K562 (cell line): ENCODE data around the gene EPC2. TPM values are rescaled to one million over a fixed set of nuclear protein-coding genes. Genes with fewer than 3 reads are reported as not detected.

Source experiments
- ATAC-seq: fragments of 200-7000 bp; cut with Tn5 transposase; 3 replicates; pipeline ENCODE4 v1.9.1; 2020; ENCODE audit warnings: moderate library complexity
- BruUV-seq: library from RNA; stranded (reverse); fragments of 400-500 nt; replicated peaks from 2 replicates; lab custom pipeline; 2021; lab: Mats Ljungman, UMichigan
- CTCF ChIA-PET: fragments of 300-600 bp; formaldehyde crosslinking; extraction: SDS; loops from one replicate; lab custom pipeline; 2021; ENCODE audit warnings: low intra/inter-chr PET ratio; lab: Yijun Ruan, JAX
- POLR2A ChIA-PET: fragments of 300-600, 350-650 bp; sonication (Branson Sonifier 250); formaldehyde crosslinking; extraction: SDS; loops from one replicate; lab custom pipeline; 2021; ENCODE audit warnings: antibody characterized with exemption, inconsistent platforms; lab: Yijun Ruan, JAX
- DNase-seq, 4 experiments: peaks; one replicate each; pipeline versions ENCODE4 v3.0.0 to v3.0.0-alpha.2; 2011 to 2018; ENCODE audit warnings: low spot score in 3 of 4, mixed read lengths in 3 of 4; ENCODE audit errors: extremely low read depth in 1 of 4
- FAIRE-seq: peaks from 2 replicates; lab custom pipeline; 2011; peaks lifted over from hg19 to GRCh38; lab: Jason Lieb, UNC
- H2AFZ ChIP-seq: 2 replicates; pipeline ENCODE4 v1.6.0; 2011; ENCODE audit warnings: low read depth, low read length, control low read depth, inconsistent platforms
- H3K27ac ChIP-seq: fragments of 200-600 bp; 3 replicates; pipeline ENCODE4 v1.8.0; 2011; ENCODE audit warnings: low read depth, mild to moderate bottlenecking, control low read depth, inconsistent platforms, low read length, moderate library complexity, mixed read lengths; ENCODE audit errors: extremely low read depth
- H3K27me3 ChIP-seq, 2 experiments: fragments of 300-600 bp in 1 of 2; 2 replicates in 1 of 2; 3 replicates in 1 of 2; pipeline versions ENCODE4 v1.6.0 to v1.8.0; 2011; ENCODE audit warnings: inconsistent platforms in 2 of 2, low read length in 2 of 2, mild to moderate bottlenecking in 1 of 2, mixed read lengths in 1 of 2, moderate library complexity in 1 of 2; ENCODE audit not compliant: control insufficient read depth in 2 of 2, insufficient read depth in 2 of 2
- H3K36me3 ChIP-seq: fragments of 300-600 bp; 3 replicates; pipeline ENCODE4 v1.8.0; 2011; ENCODE audit warnings: mild to moderate bottlenecking, low read length, inconsistent platforms; ENCODE audit not compliant: control insufficient read depth, insufficient read depth
- H3K4me1 ChIP-seq, 2 experiments: fragments of 200-600 bp in 1 of 2; replicated peaks in 1 of 2; 2 replicates in 1 of 2; 3 replicates in 1 of 2; pipeline versions ENCODE4 v1.5.1 to v1.8.0; 2011; ENCODE audit warnings: inconsistent platforms in 2 of 2, low read length in 2 of 2, mild to moderate bottlenecking in 1 of 2, mixed read lengths in 1 of 2, moderate library complexity in 1 of 2; ENCODE audit not compliant: control insufficient read depth in 2 of 2, insufficient read depth in 2 of 2
- H3K4me2 ChIP-seq: 2 replicates; pipeline ENCODE4 v1.6.1; 2011; ENCODE audit warnings: low read length, control low read depth, inconsistent platforms, mixed read lengths; ENCODE audit not compliant: insufficient read depth
- H3K4me3 ChIP-seq: fragments of 200-600 bp; sonication (generic), shearing (Covaris generic); 2 replicates; pipeline ENCODE4 v1.5.1; 2016; ENCODE audit warnings: control low read depth, inconsistent platforms
- H3K79me2 ChIP-seq: fragments of 200-600 bp; 3 replicates; pipeline ENCODE4 v1.8.0; 2011; ENCODE audit warnings: low read length, inconsistent platforms; ENCODE audit not compliant: control insufficient read depth, insufficient read depth
- H3K9ac ChIP-seq, 2 experiments: 2 replicates each; pipeline versions ENCODE4 v1.6.0 to v1.6.1; 2011; ENCODE audit warnings: low read depth in 2 of 2, low read length in 2 of 2, control low read depth in 1 of 2, inconsistent platforms in 1 of 2, mild to moderate bottlenecking in 1 of 2, mixed read lengths in 1 of 2; ENCODE audit not compliant: insufficient read depth in 1 of 2
- H3K9me1 ChIP-seq: one replicate; pipeline ENCODE4 v1.6.0; 2011; ENCODE audit warnings: inconsistent platforms, mild to moderate bottlenecking, low read length, moderate library complexity; ENCODE audit not compliant: control insufficient read depth, insufficient read depth
- H3K9me3 ChIP-seq: replicated peaks from 2 replicates; pipeline ENCODE4 v1.5.1; 2011; ENCODE audit warnings: low read depth, low read length, inconsistent platforms; ENCODE audit not compliant: control insufficient read depth, insufficient read depth
- H4K20me1 ChIP-seq: replicated peaks from 2 replicates; pipeline ENCODE4 v1.6.1; 2011; ENCODE audit warnings: low read length, inconsistent platforms, mixed read lengths; ENCODE audit not compliant: control insufficient read depth, insufficient read depth
- ARNT ChIP-seq, 2 experiments: fragments of 450-650 bp; IDR thresholded peaks; 2 replicates each; pipeline ENCODE4 v1.6.1; 2016; ENCODE audit warnings: mild to moderate bottlenecking in 1 of 2
- ATF7 ChIP-seq: fragments of 450-650 bp; IDR thresholded peaks from 2 replicates; pipeline ENCODE4 v1.7.1; 2014; ENCODE audit warnings: mild to moderate bottlenecking, moderate library complexity
- DACH1 ChIP-seq: fragments of 450-650 bp; IDR thresholded peaks from 2 replicates; pipeline ENCODE4 v1.6.1; 2018; ENCODE audit not compliant: partially characterized antibody
- ETV6 ChIP-seq, 3 experiments: fragments of 150-350 bp in 1 of 3; sonication (generic) in 1 of 3; formaldehyde crosslinking in 1 of 3; IDR thresholded peaks; 2 replicates each; pipeline versions ENCODE4 v1.6.1 to v1.8.0; 2014 to 2022; ENCODE audit warnings: borderline replicate concordance in 2 of 3, low read depth in 2 of 3, antibody characterized with exemption in 1 of 3, low read length in 1 of 3, mild to moderate bottlenecking in 1 of 3, missing genetic modification reagents in 1 of 3
- FIP1L1 ChIP-seq: fragments of 200-400 bp; formaldehyde crosslinking; IDR thresholded peaks from 2 replicates; pipeline ENCODE4 v1.6.1; 2018; ENCODE audit warnings: mild to moderate bottlenecking, low read depth, low read length; ENCODE audit not compliant: poor library complexity, severe bottlenecking
- FOXJ2 ChIP-seq: fragments of 200-800 bp; sonication (Bioruptor generic); IDR thresholded peaks from 2 replicates; pipeline ENCODE4 v1.6.1; 2016; ENCODE audit warnings: missing genetic modification characterization, missing compliant biosample characterization
- FUS ChIP-seq: fragments of 200-400 bp; formaldehyde crosslinking; optimal IDR thresholded peaks from 2 replicates; pipeline ENCODE3; 2017; ENCODE audit warnings: low read depth, low read length
- GABPB1 ChIP-seq: sonication (generic); formaldehyde crosslinking; IDR thresholded peaks from 2 replicates; pipeline ENCODE4 v1.8.0; 2022; ENCODE audit warnings: mild to moderate bottlenecking, missing genetic modification reagents
- KLF6 ChIP-seq: fragments of 250-450 bp; sonication (Bioruptor Pico); IDR thresholded peaks from 2 replicates; pipeline ENCODE4 v1.4.0; 2020; ENCODE audit warnings: mild to moderate bottlenecking, moderate library complexity, borderline replicate concordance
- MTA2 ChIP-seq: fragments of 450-650 bp; IDR thresholded peaks from 2 replicates; pipeline ENCODE4 v1.6.1; 2016; ENCODE audit warnings: low read depth
- SIRT6 ChIP-seq: IDR thresholded peaks from one replicate; pipeline ENCODE4 v1.6.1; 2012; ENCODE audit warnings: low read depth, mild to moderate bottlenecking, control low read depth, inconsistent platforms, low read length, moderate library complexity
- ZC3H11A ChIP-seq: IDR thresholded peaks from 2 replicates; pipeline ENCODE4 v1.6.1; 2012; ENCODE audit warnings: low read depth, low read length, improper control_type of control experiment
- ZNF699 ChIP-seq: fragments of 250-450 bp; sonication (Bioruptor Pico); IDR thresholded peaks from 2 replicates; pipeline ENCODE4 v1.8.0; 2021; ENCODE audit warnings: mild to moderate bottlenecking, moderate library complexity; ENCODE audit not compliant: insufficient replicate concordance
- ZNF785 ChIP-seq: fragments of 250-450 bp; sonication (Bioruptor Pico); IDR thresholded peaks from 2 replicates; pipeline ENCODE4 v1.4.0; 2020; ENCODE audit warnings: mild to moderate bottlenecking
- WGBS: fragments of 100-300 bp; shearing (Covaris generic); methylation state at CpG from one replicate; pipeline ENCODE4 v1.1.6; 2016; ENCODE audit warnings: low coverage, mixed read lengths; ENCODE audit not compliant: insufficient coverage; ENCODE audit errors: missing lambda C conversion rate; 5-methylcytosine and 5-hydroxymethylcytosine counted together
- in situ Hi-C: fragments of 300-500 bp; cut with MboI; formaldehyde crosslinking; loops from 4 replicates; pipeline ENCODE4 v1.15.0; 2018; ENCODE audit warnings: inconsistent platforms, mixed read lengths
- intact Hi-C: fragments of 100-400 bp; cut with micrococcal nuclease; formaldehyde crosslinking; loops from 2 replicates; pipeline ENCODE4 v1.14.2; 2022
- polyA plus RNA-seq, 8 experiments: library from polyadenylated mRNA; depleted of rRNA in 4 of 8; stranded (reverse) in 5 of 8; unstranded in 3 of 8; fragments of >200 nt; fragmentation: Nextera tagmentation in 2 of 8; fragmentation: Illumina TruSeq in 1 of 8; extraction: Ambion mirVana in 2 of 8; extraction: Trizol in 1 of 8; gene quantifications; 2 replicates each; pipeline versions ENCODE4 v1.2.1 to v1.2.3, GENCODE V29; 2011 to 2014; ENCODE audit warnings: inconsistent platforms in 1 of 8, missing spikeins in 1 of 8
- total RNA-seq, 7 experiments: library from RNA; depleted of rRNA in 6 of 7; stranded (reverse); fragments of >200 nt in 6 of 7; fragmentation: Illumina TruSeq in 2 of 7; extraction: Trizol in 2 of 7; gene quantifications; 2 replicates each; pipeline versions ENCODE4 v1.2.1 to v1.2.3, GENCODE V29; 2011 to 2021; ENCODE audit warnings: low replicate concordance in 1 of 7
- TF ChIP-seq, protein P1 (sequence below): fragments of 250-450 bp; sonication (Bioruptor Pico); IDR thresholded peaks from 2 replicates; pipeline ENCODE4 v1.4.0; 2020; ENCODE audit warnings: mild to moderate bottlenecking
- TF ChIP-seq, protein P2 (sequence below): fragments of 200-800 bp; sonication (Bioruptor generic); IDR thresholded peaks from 2 replicates; pipeline ENCODE4 v1.6.1; 2017; ENCODE audit warnings: missing genetic modification characterization, missing compliant biosample characterization

The EPC2 gene
- total and polyA plus RNA-seq, 9 of the 15 experiments (the other 6 are each of a cell fraction or from before 2014, with no cell fraction given) = 7.0 to 35.8 (median 29.1) TPM

DNA sequence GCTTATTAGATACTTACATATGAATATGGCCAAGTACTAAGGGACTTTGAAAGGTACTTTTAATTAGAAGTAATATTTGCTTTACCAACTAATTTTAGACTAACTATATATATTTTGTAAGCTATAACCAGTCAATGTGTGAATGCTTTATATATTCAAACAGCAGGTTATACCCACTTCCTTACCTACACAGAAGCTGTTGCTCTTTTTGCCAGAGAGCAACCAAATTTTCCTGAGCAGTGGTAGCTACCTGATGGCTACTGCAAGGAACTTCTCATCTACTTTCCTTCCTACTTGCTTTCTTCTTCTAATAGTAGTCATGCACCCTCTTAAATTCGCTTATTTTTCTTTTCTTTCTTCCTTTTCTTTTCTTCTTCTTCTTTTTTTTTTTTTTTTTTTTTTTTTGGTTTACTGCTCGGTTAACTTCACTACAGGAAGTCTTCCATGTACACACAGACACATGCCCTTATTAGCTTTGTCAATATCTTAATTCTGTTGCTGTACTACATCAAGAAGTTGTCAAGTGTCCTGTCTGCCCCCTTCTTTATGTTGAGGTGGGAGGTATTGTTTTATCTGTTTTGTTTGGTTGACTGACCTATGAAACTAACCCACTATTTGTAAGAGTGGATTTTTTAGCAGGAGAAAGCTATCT lies 95.0 kb downstream of the EPC2 start:
- in situ Hi-C loops = no loop called here
- no peak overlapping the region for H3K4me2 ChIP-seq
- H2AFZ ChIP-seq = no peak overlapping the region
- 0 out of 3 replicates have a peak, but pooled peaks cover 3% of the 10 kb centered on the region for H3K79me2 ChIP-seq
- TF ChIP-seq MTA2 (no peak), ZNF785 (CRISPR knock-in tag) (no peak), ZC3H11A (no peak), KLF6 (no peak), FIP1L1 (no peak), FUS (no peak), GABPB1 (CRISPR knock-in tag) (no peak), ZNF699 (CRISPR knock-in tag) (no peak), ETV6 (IDR thresholded peaks at IDR 0.05; ENCODE audit: borderline replicate concordance in 1 of 2, low read depth in 2 of 2, low read length in 1 of 2) (no peak), ETV6 (CRISPR knock-in tag; IDR thresholded peaks at IDR 0.05; ENCODE audit: borderline replicate concordance) (no peak), ATF7 (no peak), ARNT (IDR thresholded peaks at IDR 0.05) (no peak), DACH1 (no peak), FOXJ2 (tag) (no peak), SIRT6 (no peak)
- TF ChIP-seq, protein P1, sequence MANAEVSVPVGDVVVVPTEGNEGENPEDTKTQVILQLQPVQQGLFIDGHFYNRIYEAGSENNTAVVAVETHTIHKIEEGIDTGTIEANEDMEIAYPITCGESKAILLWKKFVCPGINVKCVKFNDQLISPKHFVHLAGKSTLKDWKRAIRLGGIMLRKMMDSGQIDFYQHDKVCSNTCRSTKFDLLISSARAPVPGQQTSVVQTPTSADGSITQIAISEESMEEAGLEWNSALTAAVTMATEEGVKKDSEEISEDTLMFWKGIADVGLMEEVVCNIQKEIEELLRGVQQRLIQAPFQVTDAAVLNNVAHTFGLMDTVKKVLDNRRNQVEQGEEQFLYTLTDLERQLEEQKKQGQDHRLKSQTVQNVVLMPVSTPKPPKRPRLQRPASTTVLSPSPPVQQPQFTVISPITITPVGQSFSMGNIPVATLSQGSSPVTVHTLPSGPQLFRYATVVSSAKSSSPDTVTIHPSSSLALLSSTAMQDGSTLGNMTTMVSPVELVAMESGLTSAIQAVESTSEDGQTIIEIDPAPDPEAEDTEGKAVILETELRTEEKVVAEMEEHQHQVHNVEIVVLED (CRISPR knock-in tag) = no peak
- TF ChIP-seq, protein P2, sequence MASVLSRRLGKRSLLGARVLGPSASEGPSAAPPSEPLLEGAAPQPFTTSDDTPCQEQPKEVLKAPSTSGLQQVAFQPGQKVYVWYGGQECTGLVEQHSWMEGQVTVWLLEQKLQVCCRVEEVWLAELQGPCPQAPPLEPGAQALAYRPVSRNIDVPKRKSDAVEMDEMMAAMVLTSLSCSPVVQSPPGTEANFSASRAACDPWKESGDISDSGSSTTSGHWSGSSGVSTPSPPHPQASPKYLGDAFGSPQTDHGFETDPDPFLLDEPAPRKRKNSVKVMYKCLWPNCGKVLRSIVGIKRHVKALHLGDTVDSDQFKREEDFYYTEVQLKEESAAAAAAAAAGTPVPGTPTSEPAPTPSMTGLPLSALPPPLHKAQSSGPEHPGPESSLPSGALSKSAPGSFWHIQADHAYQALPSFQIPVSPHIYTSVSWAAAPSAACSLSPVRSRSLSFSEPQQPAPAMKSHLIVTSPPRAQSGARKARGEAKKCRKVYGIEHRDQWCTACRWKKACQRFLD (CRISPR knock-in tag) = no peak
- TF ChIP-seq, all 486 proteins: peak for 0
- 86% methylated on average over 1 of the region's 2 CpGs for WGBS
- Histone ChIP-seq H3K9ac (no peak overlapping the region), H3K9me1 (no peaks in the 10 kb centered on the region), H3K4me1 (no peaks in the 10 kb centered on the region), H3K27me3 (no peaks in the 10 kb centered on the region), H4K20me1 (no peaks in the 10 kb centered on the region), H3K36me3 (0 out of 3 replicates have a peak, but pooled peaks cover 2% of the 10 kb centered on the region), H3K27ac (no peak overlapping the region), H3K9me3 (no peaks in the 10 kb centered on the region), H3K4me3 (no peak overlapping the region)
- intact Hi-C loops = no loop called here
- POLR2A ChIA-PET = interaction anchor here (0.6 to 1.4 kb wide), 7 partner anchors 12 to 133 kb away, joined by 3 to 4 read pairs (median 3); no protein-coding TSS in a partner anchor
- ATAC-seq = no peak
- BruUV-seq = no TSS peak
- CTCF ChIA-PET = no interaction called here
- no peak for FAIRE-seq
- DNase-seq = no peak
